ENCODE data around the gene EPB41L3.

The EPB41L3 gene

DNA sequence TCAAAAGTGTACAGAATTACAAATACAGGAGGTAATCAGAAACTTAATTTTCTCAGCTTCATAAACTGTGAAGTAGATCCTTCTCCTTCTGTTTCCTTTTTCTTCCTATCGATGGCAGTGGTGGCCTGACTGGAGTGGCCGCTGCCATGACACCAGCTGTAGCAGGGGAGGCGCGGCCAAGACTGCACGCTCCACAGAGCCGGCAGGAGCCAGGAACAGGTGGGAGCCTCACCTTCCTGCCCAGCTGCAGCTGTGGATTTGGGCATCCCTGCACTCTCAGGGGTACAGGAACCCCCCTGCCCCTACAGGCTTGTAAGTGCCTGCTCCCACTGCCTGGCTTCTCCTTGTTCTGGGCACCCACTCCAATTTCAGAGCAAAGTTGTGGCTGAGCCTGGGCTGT lies 76.1 kb downstream of the EPB41L3 start (continued):
- TF ChIP-seq, protein P1, sequence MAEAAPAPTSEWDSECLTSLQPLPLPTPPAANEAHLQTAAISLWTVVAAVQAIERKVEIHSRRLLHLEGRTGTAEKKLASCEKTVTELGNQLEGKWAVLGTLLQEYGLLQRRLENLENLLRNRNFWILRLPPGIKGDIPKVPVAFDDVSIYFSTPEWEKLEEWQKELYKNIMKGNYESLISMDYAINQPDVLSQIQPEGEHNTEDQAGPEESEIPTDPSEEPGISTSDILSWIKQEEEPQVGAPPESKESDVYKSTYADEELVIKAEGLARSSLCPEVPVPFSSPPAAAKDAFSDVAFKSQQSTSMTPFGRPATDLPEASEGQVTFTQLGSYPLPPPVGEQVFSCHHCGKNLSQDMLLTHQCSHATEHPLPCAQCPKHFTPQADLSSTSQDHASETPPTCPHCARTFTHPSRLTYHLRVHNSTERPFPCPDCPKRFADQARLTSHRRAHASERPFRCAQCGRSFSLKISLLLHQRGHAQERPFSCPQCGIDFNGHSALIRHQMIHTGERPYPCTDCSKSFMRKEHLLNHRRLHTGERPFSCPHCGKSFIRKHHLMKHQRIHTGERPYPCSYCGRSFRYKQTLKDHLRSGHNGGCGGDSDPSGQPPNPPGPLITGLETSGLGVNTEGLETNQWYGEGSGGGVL (tag by site-specific recombination; IDR thresholded peaks at IDR 0.05): no peak
- TF ChIP-seq ZNF426 (tag by site-specific recombination; IDR thresholded peaks at IDR 0.05): no peak
- TF ChIP-seq, protein P2, sequence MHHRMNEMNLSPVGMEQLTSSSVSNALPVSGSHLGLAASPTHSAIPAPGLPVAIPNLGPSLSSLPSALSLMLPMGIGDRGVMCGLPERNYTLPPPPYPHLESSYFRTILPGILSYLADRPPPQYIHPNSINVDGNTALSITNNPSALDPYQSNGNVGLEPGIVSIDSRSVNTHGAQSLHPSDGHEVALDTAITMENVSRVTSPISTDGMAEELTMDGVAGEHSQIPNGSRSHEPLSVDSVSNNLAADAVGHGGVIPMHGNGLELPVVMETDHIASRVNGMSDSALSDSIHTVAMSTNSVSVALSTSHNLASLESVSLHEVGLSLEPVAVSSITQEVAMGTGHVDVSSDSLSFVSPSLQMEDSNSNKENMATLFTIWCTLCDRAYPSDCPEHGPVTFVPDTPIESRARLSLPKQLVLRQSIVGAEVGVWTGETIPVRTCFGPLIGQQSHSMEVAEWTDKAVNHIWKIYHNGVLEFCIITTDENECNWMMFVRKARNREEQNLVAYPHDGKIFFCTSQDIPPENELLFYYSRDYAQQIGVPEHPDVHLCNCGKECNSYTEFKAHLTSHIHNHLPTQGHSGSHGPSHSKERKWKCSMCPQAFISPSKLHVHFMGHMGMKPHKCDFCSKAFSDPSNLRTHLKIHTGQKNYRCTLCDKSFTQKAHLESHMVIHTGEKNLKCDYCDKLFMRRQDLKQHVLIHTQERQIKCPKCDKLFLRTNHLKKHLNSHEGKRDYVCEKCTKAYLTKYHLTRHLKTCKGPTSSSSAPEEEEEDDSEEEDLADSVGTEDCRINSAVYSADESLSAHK (tag by site-specific recombination; IDR thresholded peaks at IDR 0.05): no peak

DNA sequence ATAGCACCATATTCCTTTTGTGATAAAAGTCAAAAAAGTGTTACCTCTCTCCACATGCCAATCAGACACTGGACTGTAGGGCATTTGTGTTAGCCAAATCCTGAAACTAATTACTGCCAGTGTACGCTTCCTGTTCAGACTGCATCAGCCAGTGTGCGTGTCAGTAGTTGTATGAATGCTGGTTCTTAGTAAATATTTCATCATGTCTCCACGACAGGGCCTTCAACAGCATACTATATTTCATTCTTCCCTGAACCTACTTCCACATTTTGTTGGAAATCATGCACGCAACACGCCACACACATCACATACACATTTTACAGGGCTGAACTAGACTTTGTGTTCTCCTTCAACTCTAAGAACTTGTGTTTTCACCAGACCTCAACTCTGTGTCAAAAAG lies 77.5 kb downstream of the EPB41L3 start:
- Histone ChIP-seq H3K4me1 (ENCODE audit: control insufficient read depth, insufficient read depth, low read length) (peaks cover 15% of the 10 kb centered on the region), H3K36me3 (ENCODE audit: control insufficient read depth in 2 of 2, insufficient read depth in 1 of 2, low read length in 2 of 2) (no peaks in the 10 kb centered on the region), H3K4me3 (ENCODE audit: low read depth, low read length) (no peak overlapping the region), H3K9me3 (ENCODE audit: control insufficient read depth, insufficient read depth, low read depth, low read length) (no peaks in the 10 kb centered on the region), H3K27ac (ENCODE audit: extremely low read depth, low read depth, low read length) (no peak overlapping the region)
- ChIA-PET POLR2A (no interaction called here), CTCF (interaction anchor here (1.0 to 1.2 kb wide), 2 partner anchors 10 to 80 kb away, joined by 3 to 6 read pairs; no protein-coding TSS in a partner anchor)
- TF ChIP-seq ZNF239 (tag by site-specific recombination; IDR thresholded peaks at IDR 0.05): no peak
- TF ChIP-seq, protein P3, sequence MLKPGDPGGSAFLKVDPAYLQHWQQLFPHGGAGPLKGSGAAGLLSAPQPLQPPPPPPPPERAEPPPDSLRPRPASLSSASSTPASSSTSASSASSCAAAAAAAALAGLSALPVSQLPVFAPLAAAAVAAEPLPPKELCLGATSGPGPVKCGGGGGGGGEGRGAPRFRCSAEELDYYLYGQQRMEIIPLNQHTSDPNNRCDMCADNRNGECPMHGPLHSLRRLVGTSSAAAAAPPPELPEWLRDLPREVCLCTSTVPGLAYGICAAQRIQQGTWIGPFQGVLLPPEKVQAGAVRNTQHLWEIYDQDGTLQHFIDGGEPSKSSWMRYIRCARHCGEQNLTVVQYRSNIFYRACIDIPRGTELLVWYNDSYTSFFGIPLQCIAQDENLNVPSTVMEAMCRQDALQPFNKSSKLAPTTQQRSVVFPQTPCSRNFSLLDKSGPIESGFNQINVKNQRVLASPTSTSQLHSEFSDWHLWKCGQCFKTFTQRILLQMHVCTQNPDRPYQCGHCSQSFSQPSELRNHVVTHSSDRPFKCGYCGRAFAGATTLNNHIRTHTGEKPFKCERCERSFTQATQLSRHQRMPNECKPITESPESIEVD (tag by site-specific recombination; IDR thresholded peaks at IDR 0.05): peak; percentile 20; the same call in 1 of the 2 replicates

DNA sequence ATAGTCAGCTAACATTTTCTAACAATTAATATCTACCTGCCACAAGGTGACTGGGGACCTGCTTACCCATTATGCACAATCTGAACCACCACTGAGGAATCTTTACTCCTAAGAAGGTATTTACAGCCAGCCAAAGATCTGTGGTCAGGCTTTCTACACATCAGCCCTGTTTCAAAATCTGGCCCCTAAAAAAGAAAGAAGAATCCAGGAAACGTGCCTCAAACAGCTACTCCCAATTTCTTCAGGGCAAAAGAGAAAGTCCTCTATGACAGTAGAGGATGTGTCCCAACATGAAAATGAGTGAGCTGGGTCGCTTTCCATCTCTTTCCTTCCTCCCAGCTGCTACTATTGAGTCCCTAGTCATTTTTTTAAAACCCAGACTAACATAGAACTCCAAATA lies 79.5 kb downstream of the EPB41L3 start:
- CTCF ChIA-PET: no interaction called here
- H3K36me3 ChIP-seq (ENCODE audit: control insufficient read depth in 2 of 2, insufficient read depth in 1 of 2, low read length in 2 of 2): no peaks in the 10 kb centered on the region
- no peaks in the 10 kb centered on the region for H3K9me3 ChIP-seq (ENCODE audit: control insufficient read depth, insufficient read depth, low read depth, low read length)
- H3K27ac ChIP-seq (ENCODE audit: extremely low read depth, low read depth, low read length): no peak overlapping the region
- POLR2A ChIA-PET: no interaction called here
- H3K4me1 ChIP-seq (ENCODE audit: control insufficient read depth, insufficient read depth, low read length): peaks cover 20% of the 10 kb centered on the region
- TF ChIP-seq BCL11A (tag by site-specific recombination; IDR thresholded peaks at IDR 0.05; ENCODE audit: low read depth): no peak
- H3K4me3 ChIP-seq (ENCODE audit: low read depth, low read length): no peak overlapping the region

DNA sequence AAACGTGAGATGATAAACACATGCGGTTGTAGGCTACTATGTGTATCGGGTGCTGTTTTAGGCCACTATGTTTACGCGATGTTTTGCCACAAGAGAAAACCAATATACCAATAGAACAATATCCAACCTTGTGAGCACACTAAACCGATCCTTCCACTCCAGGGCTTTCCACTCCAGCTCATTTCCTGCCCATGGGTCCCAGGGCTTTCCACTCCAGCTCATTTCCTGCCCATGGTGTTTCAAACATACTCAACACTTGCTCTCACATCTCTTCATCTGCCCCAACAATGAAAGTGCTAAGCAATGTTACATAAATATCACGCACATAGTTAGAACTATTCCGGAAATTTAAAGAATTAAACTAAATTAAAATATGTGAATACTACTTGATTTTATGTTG lies 80.0 kb downstream of the EPB41L3 start:
- Histone ChIP-seq H3K36me3 (ENCODE audit: control insufficient read depth in 2 of 2, insufficient read depth in 1 of 2, low read length in 2 of 2) (no peaks in the 10 kb centered on the region), H3K4me1 (ENCODE audit: control insufficient read depth, insufficient read depth, low read length) (peaks cover 20% of the 10 kb centered on the region), H3K27ac (ENCODE audit: extremely low read depth, low read depth, low read length) (no peak overlapping the region), H3K4me3 (ENCODE audit: low read depth, low read length) (no peak overlapping the region), H3K9me3 (ENCODE audit: control insufficient read depth, insufficient read depth, low read depth, low read length) (no peaks in the 10 kb centered on the region)
- CTCF ChIA-PET: interaction anchor here (0.7 kb wide), 1 partner anchor 379 kb away, joined by 4 read pairs; no protein-coding TSS in a partner anchor
- TF ChIP-seq ZNF37A (tag by site-specific recombination; IDR thresholded peaks at IDR 0.05): no peak
- TF ChIP-seq, protein P4, sequence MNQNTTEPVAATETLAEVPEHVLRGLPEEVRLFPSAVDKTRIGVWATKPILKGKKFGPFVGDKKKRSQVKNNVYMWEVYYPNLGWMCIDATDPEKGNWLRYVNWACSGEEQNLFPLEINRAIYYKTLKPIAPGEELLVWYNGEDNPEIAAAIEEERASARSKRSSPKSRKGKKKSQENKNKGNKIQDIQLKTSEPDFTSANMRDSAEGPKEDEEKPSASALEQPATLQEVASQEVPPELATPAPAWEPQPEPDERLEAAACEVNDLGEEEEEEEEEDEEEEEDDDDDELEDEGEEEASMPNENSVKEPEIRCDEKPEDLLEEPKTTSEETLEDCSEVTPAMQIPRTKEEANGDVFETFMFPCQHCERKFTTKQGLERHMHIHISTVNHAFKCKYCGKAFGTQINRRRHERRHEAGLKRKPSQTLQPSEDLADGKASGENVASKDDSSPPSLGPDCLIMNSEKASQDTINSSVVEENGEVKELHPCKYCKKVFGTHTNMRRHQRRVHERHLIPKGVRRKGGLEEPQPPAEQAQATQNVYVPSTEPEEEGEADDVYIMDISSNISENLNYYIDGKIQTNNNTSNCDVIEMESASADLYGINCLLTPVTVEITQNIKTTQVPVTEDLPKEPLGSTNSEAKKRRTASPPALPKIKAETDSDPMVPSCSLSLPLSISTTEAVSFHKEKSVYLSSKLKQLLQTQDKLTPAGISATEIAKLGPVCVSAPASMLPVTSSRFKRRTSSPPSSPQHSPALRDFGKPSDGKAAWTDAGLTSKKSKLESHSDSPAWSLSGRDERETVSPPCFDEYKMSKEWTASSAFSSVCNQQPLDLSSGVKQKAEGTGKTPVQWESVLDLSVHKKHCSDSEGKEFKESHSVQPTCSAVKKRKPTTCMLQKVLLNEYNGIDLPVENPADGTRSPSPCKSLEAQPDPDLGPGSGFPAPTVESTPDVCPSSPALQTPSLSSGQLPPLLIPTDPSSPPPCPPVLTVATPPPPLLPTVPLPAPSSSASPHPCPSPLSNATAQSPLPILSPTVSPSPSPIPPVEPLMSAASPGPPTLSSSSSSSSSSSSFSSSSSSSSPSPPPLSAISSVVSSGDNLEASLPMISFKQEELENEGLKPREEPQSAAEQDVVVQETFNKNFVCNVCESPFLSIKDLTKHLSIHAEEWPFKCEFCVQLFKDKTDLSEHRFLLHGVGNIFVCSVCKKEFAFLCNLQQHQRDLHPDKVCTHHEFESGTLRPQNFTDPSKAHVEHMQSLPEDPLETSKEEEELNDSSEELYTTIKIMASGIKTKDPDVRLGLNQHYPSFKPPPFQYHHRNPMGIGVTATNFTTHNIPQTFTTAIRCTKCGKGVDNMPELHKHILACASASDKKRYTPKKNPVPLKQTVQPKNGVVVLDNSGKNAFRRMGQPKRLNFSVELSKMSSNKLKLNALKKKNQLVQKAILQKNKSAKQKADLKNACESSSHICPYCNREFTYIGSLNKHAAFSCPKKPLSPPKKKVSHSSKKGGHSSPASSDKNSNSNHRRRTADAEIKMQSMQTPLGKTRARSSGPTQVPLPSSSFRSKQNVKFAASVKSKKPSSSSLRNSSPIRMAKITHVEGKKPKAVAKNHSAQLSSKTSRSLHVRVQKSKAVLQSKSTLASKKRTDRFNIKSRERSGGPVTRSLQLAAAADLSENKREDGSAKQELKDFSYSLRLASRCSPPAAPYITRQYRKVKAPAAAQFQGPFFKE (tag by site-specific recombination; IDR thresholded peaks at IDR 0.05; ENCODE audit: borderline replicate concordance): no peak
- TF ChIP-seq ZFP69B (tag by site-specific recombination; IDR thresholded peaks at IDR 0.05): no peak
- TF ChIP-seq ZFHX2 (tag by site-specific recombination; conservative IDR thresholded peaks at IDR 0.05): no peak
- TF ChIP-seq KLF16 (tag by site-specific recombination; IDR thresholded peaks at IDR 0.05): no peak
- TF ChIP-seq ZNF843 (tag by site-specific recombination; IDR thresholded peaks at IDR 0.05): no peak
- no peak for TF ChIP-seq ZNF138 (tag by site-specific recombination; IDR thresholded peaks at IDR 0.05; ENCODE audit: borderline replicate concordance)
- TF ChIP-seq ZFP37 (tag by site-specific recombination; IDR thresholded peaks at IDR 0.05): no peak
- no peak for TF ChIP-seq ZNF16 (tag by site-specific recombination; IDR thresholded peaks at IDR 0.05; ENCODE audit: low read depth)
- no peak for TF ChIP-seq SP7 (tag by site-specific recombination; IDR thresholded peaks at IDR 0.05)
- no peak for TF ChIP-seq ZNF202 (tag by site-specific recombination; IDR thresholded peaks at IDR 0.05; ENCODE audit: borderline replicate concordance)
- POLR2A ChIA-PET: no interaction called here
